ENCODE results near the gene ZNF14.
"Not testable (repeated sequence)": the region's sequence is repeated elsewhere in the genome, so short reads cannot be mapped to it uniquely, and the experiment has no call there.

The ZNF14 gene

GRCh38 chr19:19670070-19670551 lies 62.8 kb downstream of the ZNF14 start:
- no peaks in the 10 kb centered on the region for H3K36me3 ChIP-seq (ENCODE audit: control insufficient read depth, insufficient read depth, low read length)
- peak overlapping the region; percentile 94 for H3K9ac ChIP-seq (ENCODE audit: low read length)
- H3K4me1 ChIP-seq (ENCODE audit: control insufficient read depth, insufficient read depth, low read length): peaks cover 10% of the 10 kb centered on the region
- H3K4me3 ChIP-seq (ENCODE audit: low read length): peak overlapping the region; percentile 80
- H3K9me3 ChIP-seq (ENCODE audit: control insufficient read depth, low read length): no peaks in the 10 kb centered on the region
- H3K27me3 ChIP-seq (ENCODE audit: control insufficient read depth, insufficient read depth, low read length): no peaks in the 10 kb centered on the region

- Histone ChIP-seq H3K36me3 (ENCODE audit: control insufficient read depth, insufficient read depth, low read length) (no peaks in the 10 kb centered on the region), H3K9me3 (ENCODE audit: control insufficient read depth, low read length) (no peaks in the 10 kb centered on the region), H3K4me3 (ENCODE audit: low read length) (peak within 1 kb of the TSS; percentile 80), H3K27me3 (ENCODE audit: control insufficient read depth, insufficient read depth, low read length) (no peaks in the 10 kb centered on the region), H3K9ac (ENCODE audit: low read length) (peak within 1 kb of the TSS; percentile 94), H3K4me1 (ENCODE audit: control insufficient read depth, insufficient read depth, low read length) (peaks cover 10% of the 10 kb centered on the region)
Measured at GRCh38 chr19:19668230-19669012, 64.5 kb downstream of the ZNF14 start, which contains the start of gene ZNF101. Gene ZNF101, plus strand, starts transcription at chr19:19668839. Its CDS starts 125 bp downstream, at chr19:19668964.

GRCh38 chr19:19665420-19665948 lies 67.4 kb downstream of the ZNF14 start:
- H3K4me1 ChIP-seq (ENCODE audit: control insufficient read depth, insufficient read depth, low read length): peaks cover 25% of the 10 kb centered on the region
- H3K27me3 ChIP-seq (ENCODE audit: control insufficient read depth, insufficient read depth, low read length); H3K9me3 ChIP-seq (ENCODE audit: control insufficient read depth, low read length); H3K36me3 ChIP-seq (ENCODE audit: control insufficient read depth, insufficient read depth, low read length); H3K4me3 ChIP-seq (ENCODE audit: low read length); H3K9ac ChIP-seq (ENCODE audit: low read length): not testable (repeated sequence)

- no peaks in the 10 kb centered on the region for H3K27me3 ChIP-seq (ENCODE audit: control insufficient read depth, insufficient read depth, low read length)
- H3K4me3 ChIP-seq (ENCODE audit: low read length): peak within 1 kb of the TSS; percentile 53
- peaks cover 19% of the 10 kb centered on the region for H3K4me1 ChIP-seq (ENCODE audit: control insufficient read depth, insufficient read depth, low read length)
- H3K9me3 ChIP-seq (ENCODE audit: control insufficient read depth, low read length): no peaks in the 10 kb centered on the region
- peak within 1 kb of the TSS; percentile 81 for H3K9ac ChIP-seq (ENCODE audit: low read length)
- H3K36me3 ChIP-seq (ENCODE audit: control insufficient read depth, insufficient read depth, low read length): no peaks in the 10 kb centered on the region
Measured at GRCh38 chr19:19663256-19664120, 69.4 kb downstream of the ZNF14 start, which contains the start of gene ATP13A1. Gene ATP13A1, minus strand, starts transcription at chr19:19663676. Its CDS starts 10 bp downstream, at chr19:19663666.

GRCh38 chr19:19662871-19663255 lies 70.0 kb downstream of the ZNF14 start:
- Histone ChIP-seq H3K9me3 (ENCODE audit: control insufficient read depth, low read length) (no peaks in the 10 kb centered on the region), H3K27me3 (ENCODE audit: control insufficient read depth, insufficient read depth, low read length) (no peaks in the 10 kb centered on the region), H3K4me1 (ENCODE audit: control insufficient read depth, insufficient read depth, low read length) (peaks cover 15% of the 10 kb centered on the region), H3K36me3 (ENCODE audit: control insufficient read depth, insufficient read depth, low read length) (no peaks in the 10 kb centered on the region), H3K9ac (ENCODE audit: low read length) (peak overlapping the region; percentile 81), H3K4me3 (ENCODE audit: low read length) (peak overlapping the region; percentile 53)

- Histone ChIP-seq H3K27me3 (ENCODE audit: control insufficient read depth, insufficient read depth, low read length) (no peaks in the 10 kb centered on the region), H3K9me3 (ENCODE audit: control insufficient read depth, low read length) (no peaks in the 10 kb centered on the region), H3K36me3 (ENCODE audit: control insufficient read depth, insufficient read depth, low read length) (peaks cover 3% of the 10 kb centered on the region), H3K4me1 (ENCODE audit: control insufficient read depth, insufficient read depth, low read length) (peaks cover 15% of the 10 kb centered on the region), H3K9ac (ENCODE audit: low read length) (no peak overlapping the region), H3K4me3 (ENCODE audit: low read length) (no peak overlapping the region)
Measured at GRCh38 chr19:19662344-19662743, 70.6 kb downstream of the ZNF14 start.

GRCh38 chr19:19661675-19662251 lies 71.1 kb downstream of the ZNF14 start:
- Histone ChIP-seq H3K9ac (ENCODE audit: low read length) (no peak overlapping the region), H3K9me3 (ENCODE audit: control insufficient read depth, low read length) (no peaks in the 10 kb centered on the region), H3K4me1 (ENCODE audit: control insufficient read depth, insufficient read depth, low read length) (peaks cover 15% of the 10 kb centered on the region), H3K36me3 (ENCODE audit: control insufficient read depth, insufficient read depth, low read length) (peaks cover 8% of the 10 kb centered on the region), H3K4me3 (ENCODE audit: low read length) (no peak overlapping the region), H3K27me3 (ENCODE audit: control insufficient read depth, insufficient read depth, low read length) (no peaks in the 10 kb centered on the region)

- H3K9ac ChIP-seq (ENCODE audit: low read length): no peak overlapping the region
- peaks cover 14% of the 10 kb centered on the region for H3K36me3 ChIP-seq (ENCODE audit: control insufficient read depth, insufficient read depth, low read length)
- peaks cover 15% of the 10 kb centered on the region for H3K4me1 ChIP-seq (ENCODE audit: control insufficient read depth, insufficient read depth, low read length)
- no peak overlapping the region for H3K4me3 ChIP-seq (ENCODE audit: low read length)
- H3K27me3 ChIP-seq (ENCODE audit: control insufficient read depth, insufficient read depth, low read length): no peaks in the 10 kb centered on the region
- no peaks in the 10 kb centered on the region for H3K9me3 ChIP-seq (ENCODE audit: control insufficient read depth, low read length)
Measured at GRCh38 chr19:19661141-19661674, 71.7 kb downstream of the ZNF14 start.

Data from mucosa of stomach (tissue), 1 donor.